PC-9 (cell line): ENCODE data around the gene FCGBP. TPM values are rescaled to one million over a fixed set of nuclear protein-coding genes. Genes with fewer than 3 reads are reported as not detected.
"Not testable (repeated sequence)": the region's sequence is repeated elsewhere in the genome, so short reads cannot be mapped to it uniquely, and the experiment has no call there.

Source experiments
- BruUV-seq: library from RNA; stranded (reverse); fragments of 400-500 nt; replicated peaks from 2 replicates; lab custom pipeline; 2021; lab: Mats Ljungman, UMichigan
- CTCF ChIA-PET: fragments of 300-600 bp; sonication (Branson Sonifier 250); formaldehyde crosslinking; loops from one replicate; lab custom pipeline; 2022; ENCODE audit warnings: antibody characterized with exemption; lab: Charles Lee
- POLR2A ChIA-PET: fragments of 300-600 bp; sonication (Branson Sonifier 250); formaldehyde crosslinking; loops from one replicate; lab custom pipeline; 2022; ENCODE audit warnings: antibody characterized with exemption; ENCODE audit not compliant: unreplicated experiment; lab: Charles Lee
- DNase-seq, 2 experiments: peaks; one replicate each; pipeline versions ENCODE4 v3.0.0 to v3.0.0-alpha.2; 2015 to 2022; ENCODE audit warnings: mixed read lengths in 1 of 2
- H2AFZ ChIP-seq: fragments of 200-600 bp; sonication (generic); 2 replicates; pipeline ENCODE4 v1.8.1; 2017; ENCODE audit warnings: antibody characterized with exemption
- H3F3A ChIP-seq: fragments of 200-600 bp; sonication (generic); 2 replicates; pipeline ENCODE4 v1.8.1; 2017; ENCODE audit warnings: antibody characterized with exemption, mild to moderate bottlenecking, low read depth; ENCODE audit not compliant: insufficient read depth
- H3K27ac ChIP-seq: fragments of 200-600 bp; sonication (generic); 2 replicates; pipeline ENCODE4 v1.6.1; 2016; ENCODE audit warnings: mixed run types
- H3K27me3 ChIP-seq: fragments of 200-600 bp; sonication (generic); 2 replicates; pipeline ENCODE4 v1.6.1; 2016; ENCODE audit warnings: low read depth, mixed run types; ENCODE audit not compliant: insufficient read depth
- H3K36me3 ChIP-seq: fragments of 200-600 bp; sonication (generic); 2 replicates; pipeline ENCODE4 v1.6.1; 2016; ENCODE audit warnings: low read depth, mixed run types
- H3K4me1 ChIP-seq: fragments of 200-600 bp; sonication (generic); replicated peaks from 2 replicates; pipeline ENCODE4 v1.6.1; 2016; ENCODE audit warnings: mixed run types; ENCODE audit not compliant: insufficient read depth
- H3K4me2 ChIP-seq: fragments of 200-600 bp; sonication (generic); 2 replicates; pipeline ENCODE4 v1.6.1; 2017; ENCODE audit warnings: mixed run types
- H3K4me3 ChIP-seq: fragments of 200-600 bp; sonication (generic); 2 replicates; pipeline ENCODE4 v1.6.1; 2016; ENCODE audit warnings: mixed run types
- H3K79me2 ChIP-seq: fragments of 200-600 bp; sonication (generic); 2 replicates; pipeline ENCODE4 v1.6.1; 2017; ENCODE audit warnings: low read depth, mixed run types
- H3K9me2 ChIP-seq: fragments of 200-600 bp; sonication (generic); 2 replicates; pipeline ENCODE4 v1.8.1; 2017; ENCODE audit warnings: mild to moderate bottlenecking; ENCODE audit not compliant: insufficient read depth
- H3K9me3 ChIP-seq: fragments of 200-600 bp; sonication (generic); 2 replicates; pipeline ENCODE4 v1.8.1; 2016; ENCODE audit warnings: low read depth; ENCODE audit not compliant: insufficient read depth
- H4K20me1 ChIP-seq: fragments of 200-600 bp; sonication (generic); 2 replicates; pipeline ENCODE4 v1.8.1; 2017; ENCODE audit not compliant: insufficient read depth
- CTCF ChIP-seq: fragments of 200-600 bp; sonication (generic); conservative IDR thresholded peaks from 2 replicates; pipeline ENCODE4 v1.6.1; 2017; ENCODE audit warnings: mixed run types, antibody characterized with exemption, mild to moderate bottlenecking, moderate library complexity
- EZH2 ChIP-seq: fragments of 200-600 bp; sonication (generic); IDR thresholded peaks from 2 replicates; pipeline ENCODE4 v1.8.0; 2017; ENCODE audit warnings: antibody characterized with exemption, low read depth
- intact Hi-C: fragments of 100-400 bp; cut with micrococcal nuclease; formaldehyde crosslinking; loops from one replicate; pipeline ENCODE4 v1.10.0; 2022; ENCODE audit not compliant: unreplicated experiment
- total RNA-seq: library from RNA; stranded (reverse); gene quantifications from 2 replicates; pipeline ENCODE4 v1.2.3, GENCODE V29; 2021

FCGBP gene
- total RNA-seq, 1 experiment from 2014 or later: 5.8 TPM

GRCh38 chr19:39906820-39907611 is 27.4 kb downstream of the FCGBP start:
- no peak overlapping the region for H2AFZ ChIP-seq
- BruUV-seq: no TSS peak
- no peak overlapping the region for H3K4me3 ChIP-seq
- peaks cover 7% of the 10 kb centered on the region; the same call in 1 of the 2 replicates for H3F3A ChIP-seq
- no peaks in the 10 kb centered on the region for H3K4me1 ChIP-seq
- no peak overlapping the region for H3K4me2 ChIP-seq
- ChIA-PET CTCF (interaction anchor here (0.6 kb wide), 1 partner anchor 321 kb away, joined by 4 read pairs; no protein-coding TSS in a partner anchor), POLR2A (no interaction called here)
- H3K36me3 ChIP-seq: no peaks in the 10 kb centered on the region
- no peaks in the 10 kb centered on the region for H3K9me2 ChIP-seq
- no peaks in the 10 kb centered on the region for H3K9me3 ChIP-seq
- no peaks in the 10 kb centered on the region for H3K79me2 ChIP-seq
- no peak overlapping the region for H3K27ac ChIP-seq
- DNase-seq: no peak
- intact Hi-C loops: no loop called here
- no peaks in the 10 kb centered on the region for H4K20me1 ChIP-seq
- no peak for TF ChIP-seq EZH2
- no peak for TF ChIP-seq CTCF
- H3K27me3 ChIP-seq: no peaks in the 10 kb centered on the region

DNA sequence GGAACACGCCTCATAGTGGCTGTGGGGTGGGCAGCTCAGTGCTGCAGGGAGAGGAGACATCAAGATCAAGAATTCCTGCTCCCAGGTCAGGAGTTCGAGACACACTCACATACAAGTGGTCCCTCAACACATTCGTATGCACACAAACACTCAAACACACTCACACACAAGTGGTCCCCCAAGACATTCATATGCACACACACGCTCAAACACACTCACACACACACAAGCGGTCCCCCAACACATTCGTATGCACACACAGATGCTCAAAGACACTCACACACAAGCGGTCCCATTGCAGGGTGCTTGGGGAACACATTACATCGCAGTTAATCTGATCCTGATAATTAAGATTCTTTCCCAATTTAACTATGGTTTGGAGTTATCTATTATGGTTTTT is 28.2 kb downstream of the FCGBP start:
- Histone ChIP-seq H4K20me1 (no peaks in the 10 kb centered on the region), H3K9me3 (no peaks in the 10 kb centered on the region), H3K27me3 (no peaks in the 10 kb centered on the region), H3K4me3 (no peak overlapping the region), H3K36me3 (no peaks in the 10 kb centered on the region), H2AFZ (no peak overlapping the region), H3K27ac (no peak overlapping the region), H3K4me1 (no peaks in the 10 kb centered on the region), H3K4me2 (no peak overlapping the region), H3K9me2 (no peaks in the 10 kb centered on the region), H3K79me2 (no peaks in the 10 kb centered on the region), H3F3A (peaks cover 7% of the 10 kb centered on the region; the same call in 1 of the 2 replicates)
- no peak for DNase-seq
- ChIA-PET POLR2A (no interaction called here), CTCF (no interaction called here)
- TF ChIP-seq CTCF (no peak), EZH2 (no peak)
- intact Hi-C loops: no loop called here
- BruUV-seq: no TSS peak

GRCh38 chr19:39903486-39904091 is 30.8 kb downstream of the FCGBP start:
- CTCF ChIA-PET: interaction anchor here (0.6 kb wide), 1 partner anchor 65 kb away, joined by 3 read pairs; no protein-coding TSS in a partner anchor
- BruUV-seq, DNase-seq, H3K27ac ChIP-seq, H3K9me2 ChIP-seq, H3K79me2 ChIP-seq, H3F3A ChIP-seq, H2AFZ ChIP-seq, H3K9me3 ChIP-seq, H3K36me3 ChIP-seq, H3K4me3 ChIP-seq, H3K27me3 ChIP-seq, H3K4me2 ChIP-seq, POLR2A ChIA-PET, H4K20me1 ChIP-seq, H3K4me1 ChIP-seq, intact Hi-C loops: not testable (repeated sequence)

- H3K79me2 ChIP-seq, H3K9me3 ChIP-seq, CTCF ChIA-PET, BruUV-seq, intact Hi-C loops, POLR2A ChIA-PET, H3K27ac ChIP-seq, H3K4me2 ChIP-seq, H3K36me3 ChIP-seq, H2AFZ ChIP-seq, DNase-seq, H3K27me3 ChIP-seq, H4K20me1 ChIP-seq, H3K4me3 ChIP-seq, H3F3A ChIP-seq, H3K4me1 ChIP-seq, H3K9me2 ChIP-seq: not testable (repeated sequence)
These were observed 32.1 kb downstream of the FCGBP start for GRCh38 chr19:39902326-39902725.

- intact Hi-C loops, H3K4me3 ChIP-seq, H3K36me3 ChIP-seq, DNase-seq, H3K9me2 ChIP-seq, CTCF ChIA-PET, H3K27me3 ChIP-seq, H3K4me1 ChIP-seq, H3K4me2 ChIP-seq, H3K27ac ChIP-seq, H2AFZ ChIP-seq, BruUV-seq, H3K9me3 ChIP-seq, POLR2A ChIA-PET, H3F3A ChIP-seq, H4K20me1 ChIP-seq, H3K79me2 ChIP-seq: not testable (repeated sequence)
These were observed 32.8 kb downstream of the FCGBP start for GRCh38 chr19:39901681-39902080.

- H3K9me3 ChIP-seq, H3F3A ChIP-seq, H2AFZ ChIP-seq, H3K4me1 ChIP-seq, CTCF ChIA-PET, H3K36me3 ChIP-seq, intact Hi-C loops, H3K27ac ChIP-seq, BruUV-seq, H3K27me3 ChIP-seq, H3K4me2 ChIP-seq, H3K79me2 ChIP-seq, POLR2A ChIA-PET, H3K9me2 ChIP-seq, DNase-seq, H4K20me1 ChIP-seq, H3K4me3 ChIP-seq: not testable (repeated sequence)
These were observed 35.6 kb downstream of the FCGBP start for GRCh38 chr19:39898858-39899257.
